ENCODE data around the gene DPM2.

DNA sequence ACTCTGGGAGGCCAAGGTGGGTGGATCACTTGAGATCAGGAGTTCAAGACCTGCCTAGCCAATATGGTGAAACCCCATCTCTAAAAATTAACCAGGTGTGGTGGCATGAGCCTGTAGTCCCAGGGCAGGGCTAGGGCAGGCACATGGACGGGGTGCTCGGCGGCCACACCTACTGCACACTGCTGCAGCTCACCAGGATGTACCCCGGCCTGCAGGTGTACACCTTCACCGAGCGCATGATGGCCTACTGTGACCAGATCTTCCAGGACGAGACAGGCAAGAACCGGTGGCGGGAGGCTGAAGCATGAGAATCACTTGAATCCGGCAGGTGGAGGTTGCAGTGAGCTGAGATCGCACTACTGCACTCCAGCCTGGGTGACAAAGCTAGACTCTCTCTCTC lies 24.0 kb downstream of the DPM2 start:
- TF ChIP-seq, protein P1, sequence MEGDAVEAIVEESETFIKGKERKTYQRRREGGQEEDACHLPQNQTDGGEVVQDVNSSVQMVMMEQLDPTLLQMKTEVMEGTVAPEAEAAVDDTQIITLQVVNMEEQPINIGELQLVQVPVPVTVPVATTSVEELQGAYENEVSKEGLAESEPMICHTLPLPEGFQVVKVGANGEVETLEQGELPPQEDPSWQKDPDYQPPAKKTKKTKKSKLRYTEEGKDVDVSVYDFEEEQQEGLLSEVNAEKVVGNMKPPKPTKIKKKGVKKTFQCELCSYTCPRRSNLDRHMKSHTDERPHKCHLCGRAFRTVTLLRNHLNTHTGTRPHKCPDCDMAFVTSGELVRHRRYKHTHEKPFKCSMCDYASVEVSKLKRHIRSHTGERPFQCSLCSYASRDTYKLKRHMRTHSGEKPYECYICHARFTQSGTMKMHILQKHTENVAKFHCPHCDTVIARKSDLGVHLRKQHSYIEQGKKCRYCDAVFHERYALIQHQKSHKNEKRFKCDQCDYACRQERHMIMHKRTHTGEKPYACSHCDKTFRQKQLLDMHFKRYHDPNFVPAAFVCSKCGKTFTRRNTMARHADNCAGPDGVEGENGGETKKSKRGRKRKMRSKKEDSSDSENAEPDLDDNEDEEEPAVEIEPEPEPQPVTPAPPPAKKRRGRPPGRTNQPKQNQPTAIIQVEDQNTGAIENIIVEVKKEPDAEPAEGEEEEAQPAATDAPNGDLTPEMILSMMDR (IDR thresholded peaks at IDR 0.05; ENCODE audit: low read depth, low read length, poor library complexity, severe bottlenecking) = no peak
- no peak for TF ChIP-seq EZH2phosphoT487 (IDR thresholded peaks at IDR 0.05; ENCODE audit: borderline replicate concordance, low read length)

Data from DOHH2 (cell line).